ENCODE measurements around the gene EYS. TPM values are rescaled to one million over a fixed set of nuclear protein-coding genes. Genes with fewer than 3 reads are reported as not detected.

The EYS gene
- total and polyA plus RNA-seq, 7 donors = 0.07 to 0.46 TPM; not detected in 5

DNA sequence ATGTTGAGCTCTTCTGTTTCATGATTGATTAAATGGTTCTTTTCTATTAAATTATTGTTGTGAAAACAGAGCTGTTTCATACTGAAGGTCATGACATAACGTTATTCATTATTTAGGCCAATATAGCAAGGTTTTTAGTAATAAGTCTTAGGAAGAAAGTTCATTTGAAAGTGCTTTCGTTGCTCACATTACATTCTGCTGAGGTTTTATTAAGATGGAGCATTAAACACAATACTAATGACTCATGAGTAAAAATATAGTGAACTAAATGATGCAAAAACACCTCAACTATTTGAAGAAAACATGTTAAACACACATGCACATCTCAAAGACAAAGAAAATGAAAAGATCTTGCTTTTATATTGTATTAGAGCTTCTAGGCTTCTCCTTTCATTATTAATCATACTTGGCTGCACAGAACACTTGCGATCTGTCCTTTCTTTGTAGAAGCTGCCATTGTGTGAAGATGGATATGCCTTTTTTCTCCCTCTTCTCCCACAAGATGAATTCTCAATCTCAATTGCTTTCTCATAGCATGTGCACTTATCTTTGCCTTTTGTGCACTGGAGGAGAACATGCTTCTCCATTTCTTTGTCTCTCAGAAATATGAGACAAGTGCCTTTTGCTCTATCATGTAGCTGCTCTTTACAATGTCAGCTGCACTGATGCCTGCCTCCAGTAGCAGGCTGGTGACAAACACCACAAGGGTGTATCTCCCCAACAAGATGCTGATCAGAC is 1759.1 kb downstream of the EYS start:
- Histone ChIP-seq H3K4me3 (no peak overlapping the region), H3K9me3 (no peaks in the 10 kb centered on the region), H3K4me1 (no peaks in the 10 kb centered on the region), H3K36me3 (no peaks in the 10 kb centered on the region), H3K27ac (no peak overlapping the region), H3K27me3 (no peaks in the 10 kb centered on the region)
- no peak for DNase-seq
- intact Hi-C loops (cut with DNase I) = no loop called here
- no peak for TF ChIP-seq EP300 (IDR thresholded peaks at IDR 0.05)
- TF ChIP-seq POLR2A (IDR thresholded peaks at IDR 0.05) = no peak
- TF ChIP-seq POLR2AphosphoS5 (IDR thresholded peaks at IDR 0.05) = no peak
- TF ChIP-seq, protein P1, sequence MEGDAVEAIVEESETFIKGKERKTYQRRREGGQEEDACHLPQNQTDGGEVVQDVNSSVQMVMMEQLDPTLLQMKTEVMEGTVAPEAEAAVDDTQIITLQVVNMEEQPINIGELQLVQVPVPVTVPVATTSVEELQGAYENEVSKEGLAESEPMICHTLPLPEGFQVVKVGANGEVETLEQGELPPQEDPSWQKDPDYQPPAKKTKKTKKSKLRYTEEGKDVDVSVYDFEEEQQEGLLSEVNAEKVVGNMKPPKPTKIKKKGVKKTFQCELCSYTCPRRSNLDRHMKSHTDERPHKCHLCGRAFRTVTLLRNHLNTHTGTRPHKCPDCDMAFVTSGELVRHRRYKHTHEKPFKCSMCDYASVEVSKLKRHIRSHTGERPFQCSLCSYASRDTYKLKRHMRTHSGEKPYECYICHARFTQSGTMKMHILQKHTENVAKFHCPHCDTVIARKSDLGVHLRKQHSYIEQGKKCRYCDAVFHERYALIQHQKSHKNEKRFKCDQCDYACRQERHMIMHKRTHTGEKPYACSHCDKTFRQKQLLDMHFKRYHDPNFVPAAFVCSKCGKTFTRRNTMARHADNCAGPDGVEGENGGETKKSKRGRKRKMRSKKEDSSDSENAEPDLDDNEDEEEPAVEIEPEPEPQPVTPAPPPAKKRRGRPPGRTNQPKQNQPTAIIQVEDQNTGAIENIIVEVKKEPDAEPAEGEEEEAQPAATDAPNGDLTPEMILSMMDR (IDR thresholded peaks at IDR 0.05) = no peak
- WGBS, 2 donors = 82 to 90% methylated on average over 3 of the region's 3 CpGs

DNA sequence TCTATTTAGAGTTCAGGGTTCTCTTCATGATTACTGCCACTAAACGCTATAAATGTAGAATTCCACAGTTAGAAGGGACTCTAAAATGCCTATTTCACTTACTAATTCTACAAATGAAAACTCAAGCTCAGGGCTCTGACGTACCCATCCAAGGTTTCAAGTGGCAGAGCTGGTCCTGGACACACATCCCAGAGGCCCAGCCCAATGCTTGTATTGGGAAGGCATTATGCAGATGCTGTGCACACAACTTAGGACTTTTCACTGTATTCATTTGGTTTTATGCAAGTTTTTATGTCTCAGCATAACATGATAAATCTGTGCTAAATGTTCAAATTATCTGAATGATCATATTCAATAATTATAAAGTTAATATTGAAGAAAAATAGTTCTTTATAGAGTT is 1761.0 kb downstream of the EYS start:
- 47 to 79% methylated on average over 2 of the region's 2 CpGs for WGBS, 2 donors
- H3K4me3 ChIP-seq = no peak overlapping the region
- no peaks in the 10 kb centered on the region for H3K27me3 ChIP-seq
- TF ChIP-seq EP300 (IDR thresholded peaks at IDR 0.05) = no peak
- TF ChIP-seq, protein P1 (IDR thresholded peaks at IDR 0.05) = no peak
- TF ChIP-seq POLR2A (IDR thresholded peaks at IDR 0.05) = no peak
- TF ChIP-seq POLR2AphosphoS5 (IDR thresholded peaks at IDR 0.05) = no peak
- H3K27ac ChIP-seq = no peak overlapping the region
- no peaks in the 10 kb centered on the region for H3K9me3 ChIP-seq
- DNase-seq = no peak
- no peaks in the 10 kb centered on the region for H3K36me3 ChIP-seq
- intact Hi-C loops (cut with DNase I) = no loop called here
- H3K4me1 ChIP-seq = no peaks in the 10 kb centered on the region

DNA sequence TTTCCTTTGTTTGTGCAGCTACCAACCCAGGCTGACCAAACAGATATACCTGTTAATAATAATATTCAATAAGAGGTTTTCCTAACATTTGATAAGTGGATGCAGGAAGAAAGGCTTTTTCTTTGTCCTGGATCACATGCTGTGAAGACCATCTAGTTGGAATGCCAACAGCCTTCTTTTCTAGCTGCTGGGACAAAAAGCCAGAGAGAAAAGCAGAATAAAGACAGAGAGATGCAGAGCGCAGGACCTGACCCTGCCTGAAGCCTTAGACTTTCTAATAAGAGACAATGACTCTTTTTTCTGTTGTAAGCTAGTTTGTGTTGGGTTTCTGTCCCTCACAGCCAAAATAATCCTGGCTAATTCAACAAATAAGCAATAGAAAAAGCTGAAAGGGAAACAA is 1763.2 kb downstream of the EYS start:
- Histone ChIP-seq H3K27me3 (no peaks in the 10 kb centered on the region), H3K4me3 (no peak overlapping the region), H3K27ac (no peak overlapping the region), H3K9me3 (no peaks in the 10 kb centered on the region), H3K36me3 (no peaks in the 10 kb centered on the region), H3K4me1 (no peaks in the 10 kb centered on the region)
- no peak for DNase-seq
- TF ChIP-seq POLR2AphosphoS5 (IDR thresholded peaks at IDR 0.05) (no peak), EP300 (IDR thresholded peaks at IDR 0.05) (no peak), POLR2A (IDR thresholded peaks at IDR 0.05) (no peak)
- TF ChIP-seq, protein P1 (IDR thresholded peaks at IDR 0.05) = no peak
- 85 to 91% methylated on average over 1 of the region's 1 CpG for WGBS, 2 donors
- intact Hi-C loops (cut with DNase I) = no loop called here

DNA sequence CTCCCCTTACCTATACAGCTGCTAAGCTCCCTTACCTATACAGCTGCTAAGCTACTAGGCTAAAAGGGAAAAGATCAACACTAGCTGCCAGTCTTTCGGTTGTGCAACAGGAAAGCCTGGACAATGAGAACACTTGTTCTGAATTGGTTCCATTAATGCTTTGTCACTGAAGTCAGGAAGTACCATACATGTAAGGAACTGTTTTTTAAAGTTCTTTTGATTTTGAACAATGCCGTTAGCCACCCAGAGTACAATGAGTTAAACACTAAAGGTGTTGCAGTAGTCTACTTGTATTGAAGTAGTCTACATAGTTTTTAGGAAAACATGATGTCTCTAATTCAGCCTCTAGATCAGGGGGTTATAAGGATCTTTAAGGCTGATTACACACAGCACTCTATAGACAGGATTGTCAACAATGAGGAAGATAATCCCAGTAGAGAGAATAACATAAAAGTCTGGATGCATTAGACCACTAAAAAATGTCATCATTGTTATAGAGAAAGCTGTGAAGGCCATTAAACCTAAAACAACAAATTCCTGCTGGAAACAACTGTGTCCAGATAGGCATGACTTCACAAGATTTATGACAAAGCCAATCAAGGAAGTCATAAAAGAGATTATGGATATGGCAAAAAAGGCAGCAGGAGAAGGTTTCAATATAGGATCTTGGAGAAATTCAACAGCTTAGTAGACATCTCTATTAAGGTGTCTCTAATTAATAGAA is 1765.1 kb downstream of the EYS start:
- intact Hi-C loops (cut with DNase I) = no loop called here
- H3K27ac ChIP-seq = no peak overlapping the region
- WGBS, 2 donors = 14 to 40% methylated on average over 2 of the region's 2 CpGs

More for the DNA sequence above, 1765.1 kb downstream of the EYS start:
- H3K36me3 ChIP-seq = no peaks in the 10 kb centered on the region
- H3K4me3 ChIP-seq = no peak overlapping the region
- TF ChIP-seq, protein P1 (IDR thresholded peaks at IDR 0.05) = no peak
- no peak for TF ChIP-seq EP300 (IDR thresholded peaks at IDR 0.05)
- no peak for TF ChIP-seq POLR2A (IDR thresholded peaks at IDR 0.05)
- no peak for TF ChIP-seq POLR2AphosphoS5 (IDR thresholded peaks at IDR 0.05)
- H3K4me1 ChIP-seq = no peaks in the 10 kb centered on the region
- no peaks in the 10 kb centered on the region for H3K27me3 ChIP-seq
- DNase-seq = no peak
- no peaks in the 10 kb centered on the region for H3K9me3 ChIP-seq
